Fibroblast of villous mesenchyme (primary cell): ENCODE data around the gene CHCHD5. TPM values are rescaled to one million over a fixed set of nuclear protein-coding genes. Genes with fewer than 3 reads are reported as not detected.

ENCODE experiments used
- DNase-seq: peaks from one replicate; pipeline ENCODE4 v3.0.0-alpha.2; 2010; ENCODE audit warnings: low read depth
- H3K4me3 ChIP-seq: 2 replicates; pipeline ENCODE4 v1.5.1; 2011; ENCODE audit warnings: low read depth, mild to moderate bottlenecking, low read length
- CTCF ChIP-seq: IDR thresholded peaks from 2 replicates; pipeline ENCODE4 v1.5.1; 2012; ENCODE audit warnings: low read depth, mild to moderate bottlenecking, low read length; ENCODE audit not compliant: insufficient read depth
- small RNA-seq: library from RNA; depleted of rRNA; stranded (forward); fragments of <200 nt; gene quantifications from one replicate; pipeline ENCODE3, GENCODE V24; 2012
- total RNA-seq: library from RNA; depleted of rRNA; stranded (reverse); fragments of >200 nt; gene quantifications from 2 replicates; pipeline ENCODE4 v1.2.3, GENCODE V29; 2012

CHCHD5 gene
- total RNA-seq, 1 donor = 3.9 TPM

GRCh38 chr2:112633708-112634107, 49.3 kb downstream of the CHCHD5 start:
- no peak overlapping the region for H3K4me3 ChIP-seq
- no peak for DNase-seq
- no peak for TF ChIP-seq CTCF

GRCh38 chr2:112634153-112634873, 49.9 kb downstream of the CHCHD5 start:
- TF ChIP-seq CTCF = no peak
- H3K4me3 ChIP-seq = no peak overlapping the region
- no peak for DNase-seq

GRCh38 chr2:112634874-112635157, 50.4 kb downstream of the CHCHD5 start:
- no peak for DNase-seq
- no peak overlapping the region for H3K4me3 ChIP-seq
- TF ChIP-seq CTCF = no peak

GRCh38 chr2:112636605-112637288, 52.3 kb downstream of the CHCHD5 start:
- no peak for DNase-seq
- H3K4me3 ChIP-seq = no peak overlapping the region
- TF ChIP-seq CTCF = no peak

GRCh38 chr2:112637289-112637660, 52.9 kb downstream of the CHCHD5 start:
- DNase-seq = no peak
- no peak for TF ChIP-seq CTCF
- no peak overlapping the region for H3K4me3 ChIP-seq

Small RNA genes within 50 kb of the gene (small RNA-seq; reads per million reads assigned to genes)
- not detected for gene RF00019

Other genes starting within 250 kb of the CHCHD5 start
- 12.6 and 19.0 TPM in 2 replicates for gene RGPD8, start 151.0 kb upstream of the CHCHD5 start, total RNA-seq
- gene TTL, start 102.5 kb upstream of the CHCHD5 start, total RNA-seq = 43.5 and 63.9 TPM in 2 replicates
- 14.8 and 16.0 TPM in 2 replicates for gene POLR1B, start 42.1 kb upstream of the CHCHD5 start, total RNA-seq
- 66.0 and 96.3 TPM in 2 replicates for gene SLC20A1, start 61.3 kb downstream of the CHCHD5 start, total RNA-seq
- not detected in 2 replicates for gene NT5DC4, start 136.4 kb downstream of the CHCHD5 start, total RNA-seq
- gene CKAP2L, start 180.0 kb downstream of the CHCHD5 start, total RNA-seq = 6.8 and 10.4 TPM in 2 replicates
- 0.32 and 0.43 TPM in 2 replicates for gene IL1A, start 199.9 kb downstream of the CHCHD5 start, total RNA-seq